ENCODE results near the gene ZNF70.

The ZNF70 gene

DNA sequence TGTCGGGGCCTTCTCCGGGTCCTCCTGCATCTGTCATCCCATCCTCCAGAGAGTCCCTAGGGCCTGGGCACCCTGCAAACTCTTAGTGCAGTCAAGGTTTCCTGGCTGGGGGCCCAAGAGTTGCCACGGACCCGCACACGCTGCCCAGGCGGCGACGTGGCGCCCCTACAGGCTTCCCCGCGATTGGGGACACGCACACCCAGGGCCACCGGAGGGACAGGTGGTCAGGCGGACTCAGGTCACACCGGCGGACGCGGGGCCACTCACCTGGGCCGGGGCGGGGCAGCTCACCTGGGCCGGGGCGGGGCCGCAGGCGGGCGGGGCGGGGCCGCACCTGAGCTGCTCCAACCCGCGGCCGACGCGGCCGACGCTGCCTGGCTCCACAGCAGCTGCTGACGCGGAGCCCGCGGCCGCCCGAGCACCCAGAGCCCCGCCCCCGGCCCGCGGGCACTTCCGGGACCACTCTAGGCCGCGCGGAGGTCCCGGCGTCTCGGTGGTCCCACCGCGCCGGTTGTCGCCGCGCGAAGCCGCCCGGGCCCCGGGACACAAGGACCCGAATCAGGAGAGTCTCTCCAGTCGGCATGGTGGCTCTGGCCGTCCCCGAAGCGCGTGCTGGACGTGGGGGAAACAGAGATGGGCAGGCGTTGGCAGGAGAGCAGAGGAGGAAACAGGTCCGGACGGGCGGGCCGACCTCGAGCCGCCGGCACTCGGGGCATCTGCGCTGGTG, at the start of gene ZNF70:
ZNF70 (minus strand) TSS at position 399 of the 727 bp plus-strand sequence. CDS start 5,972 bp downstream, outside the sequence.
- peak; percentile 95 for DNase-seq

DNA sequence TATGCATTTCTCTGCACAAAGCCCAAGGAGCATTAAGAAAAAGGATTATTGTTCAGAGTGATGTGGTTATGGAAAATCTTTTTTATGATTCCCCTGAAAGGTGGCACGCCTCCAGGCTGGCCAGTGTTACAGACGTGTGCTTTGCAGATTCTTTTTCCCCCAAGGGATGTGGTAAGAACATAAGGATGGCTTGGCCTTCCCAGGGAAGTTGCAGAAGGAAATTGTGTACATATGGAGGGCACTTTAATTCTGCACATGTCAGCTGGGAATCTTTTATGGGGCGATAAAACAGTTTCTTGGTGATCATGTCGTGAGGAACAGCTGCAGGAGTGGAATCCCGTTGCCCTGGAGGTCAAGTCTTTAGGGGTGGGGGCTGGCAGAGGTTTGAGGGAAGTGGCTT, 45.5 kb upstream of the ZNF70 start:
- DNase-seq: no peak

- DNase-seq: no peak
Measured at GRCh38 chr22:23793326-23793725, 42.4 kb upstream of the ZNF70 start.

DNA sequence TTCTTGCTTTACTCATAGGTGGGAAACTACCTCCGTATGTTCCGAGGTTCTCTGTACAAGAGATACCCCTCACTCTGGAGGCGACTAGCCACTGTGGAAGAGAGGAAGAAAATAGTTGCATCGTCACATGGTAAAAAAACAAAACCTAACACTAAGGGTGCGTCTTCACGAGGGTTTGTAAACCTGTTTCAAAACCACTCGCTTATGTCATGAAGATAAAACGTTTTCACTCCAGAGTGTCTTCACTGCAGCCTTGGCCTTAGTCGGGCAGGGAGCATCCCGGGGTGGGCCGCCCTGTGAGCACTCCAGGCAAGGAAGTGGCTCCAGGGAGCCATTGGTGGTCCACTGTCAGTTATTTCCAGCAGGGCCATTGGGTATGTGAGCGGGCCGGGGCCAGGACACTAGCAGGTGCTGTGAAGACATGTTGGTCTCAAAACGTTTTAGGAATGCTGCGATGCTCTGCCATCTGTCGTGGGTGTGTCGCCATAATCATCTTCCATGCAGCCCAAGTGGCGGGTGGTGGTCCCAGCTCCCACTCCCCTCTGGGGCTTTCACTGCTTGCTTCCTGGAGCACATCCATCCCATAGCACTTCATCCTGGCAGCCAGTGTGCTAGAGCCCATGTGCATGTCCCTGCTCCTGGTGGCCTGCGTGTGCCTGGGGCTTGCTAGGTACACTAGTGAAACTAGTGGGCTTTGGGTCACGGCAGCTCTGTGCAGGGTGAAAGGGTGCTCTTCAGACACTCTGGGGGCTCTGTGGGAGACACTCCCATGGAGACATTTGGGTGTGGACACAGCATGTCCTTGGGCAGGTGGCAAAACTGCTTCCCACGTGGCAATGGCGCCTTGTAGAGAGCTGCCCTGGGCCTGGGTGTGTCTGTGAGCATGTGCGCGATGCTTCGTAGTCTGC, 41.1 kb upstream of the ZNF70 start:
- no peak for DNase-seq

GRCh38 chr22:23790819-23791737, 40.2 kb upstream of the ZNF70 start:
- no peak for DNase-seq

- DNase-seq: no peak
Measured at GRCh38 chr22:23789638-23790037, 38.7 kb upstream of the ZNF70 start.

DNA sequence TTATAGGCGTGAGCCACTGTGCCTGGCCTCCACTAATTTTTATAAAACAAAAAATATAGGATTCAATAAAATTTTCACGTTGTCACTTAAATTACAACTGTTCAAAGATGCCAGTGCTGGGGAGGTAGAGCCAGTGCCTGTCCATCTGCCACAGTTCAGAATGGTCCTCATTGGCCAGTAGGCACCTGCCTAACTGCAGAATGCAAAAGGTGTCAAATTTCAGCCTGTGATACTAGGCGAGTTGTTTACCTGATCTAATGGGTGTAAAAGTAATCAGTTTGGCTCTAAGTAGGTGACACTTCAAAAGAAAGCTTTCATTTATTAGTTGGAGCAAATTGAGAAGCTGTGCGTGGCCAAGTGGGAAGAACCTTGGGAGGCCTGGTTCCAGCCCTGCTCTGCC, 38.2 kb upstream of the ZNF70 start:
- DNase-seq: no peak

DNA sequence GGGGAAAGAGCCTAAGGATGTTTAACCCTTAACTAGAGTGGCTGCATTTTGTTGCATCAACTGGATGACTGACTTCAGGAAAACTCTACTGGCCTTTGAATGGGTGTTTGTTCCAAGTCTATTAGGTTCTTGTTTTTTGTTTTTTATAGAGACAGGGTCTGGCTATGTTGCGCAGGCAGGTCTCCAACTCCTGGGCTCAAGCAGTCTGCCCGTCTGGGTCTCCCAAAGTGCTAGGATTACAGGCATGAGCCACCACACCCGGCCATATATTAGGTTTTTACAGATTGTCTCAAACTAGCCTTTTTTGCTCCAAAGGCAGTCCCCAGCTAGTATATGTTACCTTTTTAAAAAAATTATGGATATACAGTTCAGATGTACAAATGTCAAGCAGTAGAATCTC, 37.0 kb upstream of the ZNF70 start:
- DNase-seq: no peak

DNA sequence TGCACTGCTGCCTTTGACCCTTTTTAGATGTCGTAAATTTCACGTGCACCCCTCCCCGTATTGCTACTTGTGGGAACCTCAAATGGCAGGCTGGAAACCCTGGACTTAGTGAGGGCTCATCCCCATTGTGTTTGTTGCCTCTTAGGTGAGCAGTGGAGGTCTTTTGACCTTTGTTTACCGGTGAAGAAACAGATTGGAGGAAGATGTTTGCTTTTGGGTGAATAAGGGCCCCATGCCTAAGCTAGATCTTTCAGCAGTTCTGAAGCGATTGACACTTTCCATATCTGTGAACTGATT, 36.6 kb upstream of the ZNF70 start:
- no peak for DNase-seq

DNA sequence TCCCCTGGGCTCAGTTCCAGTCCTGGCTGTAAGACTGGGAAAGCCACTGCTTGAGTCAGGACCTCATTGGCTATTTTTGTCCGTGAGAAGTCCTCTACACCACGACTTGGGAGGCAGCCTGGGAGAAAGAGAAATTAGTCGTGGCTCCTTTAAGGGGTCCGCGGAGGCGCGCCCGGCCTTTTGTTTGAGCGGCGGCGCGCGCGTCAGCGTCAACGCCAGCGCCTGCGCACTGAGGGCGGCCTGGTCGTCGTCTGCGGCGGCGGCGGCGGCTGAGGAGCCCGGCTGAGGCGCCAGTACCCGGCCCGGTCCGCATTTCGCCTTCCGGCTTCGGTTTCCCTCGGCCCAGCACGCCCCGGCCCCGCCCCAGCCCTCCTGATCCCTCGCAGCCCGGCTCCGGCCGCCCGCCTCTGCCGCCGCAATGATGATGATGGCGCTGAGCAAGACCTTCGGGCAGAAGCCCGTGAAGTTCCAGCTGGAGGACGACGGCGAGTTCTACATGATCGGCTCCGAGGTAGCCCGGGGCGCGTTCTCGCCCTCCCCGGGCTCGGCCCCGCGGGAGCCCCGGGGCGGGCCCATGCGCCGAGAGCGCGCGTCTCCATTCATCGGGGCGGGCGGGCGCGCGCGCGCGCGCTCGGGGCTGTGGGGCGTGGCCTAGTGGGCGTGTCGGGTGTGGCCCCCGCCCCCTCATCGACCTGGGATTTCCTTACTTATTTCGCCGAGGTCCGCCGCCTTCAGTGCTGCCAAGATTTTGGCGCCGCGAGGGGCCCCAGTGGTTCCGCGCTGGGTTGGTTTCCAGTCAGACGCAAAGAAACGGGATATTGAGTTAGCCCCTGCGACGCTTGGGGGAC, 36.1 kb upstream of the ZNF70 start, which contains the start of gene SMARCB1:
SMARCB1 (plus strand) TSS at position 215 of the 848 bp plus-strand sequence; CDS start at position 419, 204 bp downstream.
- DNase-seq: peak; percentile 95

- DNase-seq: no peak
Measured at GRCh38 chr22:23786261-23786710, 35.4 kb upstream of the ZNF70 start.

DNA sequence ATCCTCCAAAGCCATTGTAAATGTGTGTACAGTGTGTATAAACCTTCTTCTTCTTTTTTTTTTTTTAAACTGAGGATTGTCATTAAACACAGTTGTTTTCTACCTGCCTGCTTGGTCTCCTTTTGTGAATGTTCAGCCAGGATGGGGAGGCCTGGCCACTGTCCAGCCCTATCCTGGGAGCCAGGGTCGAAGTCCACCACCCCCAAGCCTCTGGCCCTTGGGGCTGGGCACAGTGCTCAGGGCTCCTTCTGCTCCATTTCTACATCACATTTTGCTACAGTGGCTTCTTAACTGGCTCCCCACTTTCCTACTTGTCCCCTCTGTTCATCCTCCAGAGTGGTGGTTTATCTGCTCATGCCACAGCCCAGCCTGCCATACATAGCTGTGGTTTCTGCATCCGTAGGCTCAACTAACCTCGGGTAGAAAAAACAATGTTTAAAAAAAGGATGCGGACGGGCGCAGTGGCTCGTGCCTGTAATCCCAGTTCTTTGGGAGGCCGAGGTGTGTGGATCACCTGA, 33.4 kb upstream of the ZNF70 start:
- DNase-seq: peak; percentile 91

DNA sequence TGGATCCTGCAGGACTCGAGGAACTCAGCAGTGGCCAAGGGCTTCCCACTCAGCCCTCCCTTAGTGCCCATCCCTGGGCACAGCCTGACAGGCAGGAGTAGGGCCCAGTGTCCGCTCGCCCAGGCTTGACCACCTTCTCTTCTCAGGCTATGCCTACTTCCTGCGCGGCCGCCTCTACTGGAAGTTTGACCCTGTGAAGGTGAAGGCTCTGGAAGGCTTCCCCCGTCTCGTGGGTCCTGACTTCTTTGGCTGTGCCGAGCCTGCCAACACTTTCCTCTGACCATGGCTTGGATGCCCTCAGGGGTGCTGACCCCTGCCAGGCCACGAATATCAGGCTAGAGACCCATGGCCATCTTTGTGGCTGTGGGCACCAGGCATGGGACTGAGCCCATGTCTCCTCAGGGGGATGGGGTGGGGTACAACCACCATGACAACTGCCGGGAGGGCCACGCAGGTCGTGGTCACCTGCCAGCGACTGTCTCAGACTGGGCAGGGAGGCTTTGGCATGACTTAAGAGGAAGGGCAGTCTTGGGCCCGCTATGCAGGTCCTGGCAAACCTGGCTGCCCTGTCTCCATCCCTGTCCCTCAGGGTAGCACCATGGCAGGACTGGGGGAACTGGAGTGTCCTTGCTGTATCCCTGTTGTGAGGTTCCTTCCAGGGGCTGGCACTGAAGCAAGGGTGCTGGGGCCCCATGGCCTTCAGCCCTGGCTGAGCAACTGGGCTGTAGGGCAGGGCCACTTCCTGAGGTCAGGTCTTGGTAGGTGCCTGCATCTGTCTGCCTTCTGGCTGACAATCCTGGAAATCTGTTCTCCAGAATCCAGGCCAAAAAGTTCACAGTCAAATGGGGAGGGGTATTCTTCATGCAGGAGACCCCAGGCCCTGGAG, 32.6 kb upstream of the ZNF70 start:
- no peak for DNase-seq

DNA sequence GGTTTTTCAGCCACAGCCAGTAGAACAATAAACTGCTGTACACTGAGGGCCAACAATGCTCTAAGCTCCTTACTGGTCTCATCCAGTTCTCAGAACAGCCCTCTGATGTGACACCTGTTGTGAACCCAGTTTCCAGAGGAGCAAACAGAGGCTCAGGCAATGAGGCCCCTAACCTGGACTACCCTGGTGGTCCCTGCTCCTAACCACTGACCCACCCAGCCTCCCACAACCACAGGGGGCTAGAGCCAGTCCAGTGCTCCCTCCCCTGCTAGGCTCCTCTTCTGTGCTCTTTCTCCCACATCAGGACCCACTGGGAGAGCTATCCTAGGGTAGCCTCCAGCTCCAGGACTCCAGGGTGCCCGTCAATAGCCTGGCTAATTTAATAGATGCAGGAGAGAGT, 31.8 kb upstream of the ZNF70 start:
- DNase-seq: no peak

GRCh38 chr22:23782252-23782651, 31.3 kb upstream of the ZNF70 start:
- no peak for DNase-seq

GRCh38 chr22:23781511-23782183, 30.7 kb upstream of the ZNF70 start:
- DNase-seq: no peak

DNA sequence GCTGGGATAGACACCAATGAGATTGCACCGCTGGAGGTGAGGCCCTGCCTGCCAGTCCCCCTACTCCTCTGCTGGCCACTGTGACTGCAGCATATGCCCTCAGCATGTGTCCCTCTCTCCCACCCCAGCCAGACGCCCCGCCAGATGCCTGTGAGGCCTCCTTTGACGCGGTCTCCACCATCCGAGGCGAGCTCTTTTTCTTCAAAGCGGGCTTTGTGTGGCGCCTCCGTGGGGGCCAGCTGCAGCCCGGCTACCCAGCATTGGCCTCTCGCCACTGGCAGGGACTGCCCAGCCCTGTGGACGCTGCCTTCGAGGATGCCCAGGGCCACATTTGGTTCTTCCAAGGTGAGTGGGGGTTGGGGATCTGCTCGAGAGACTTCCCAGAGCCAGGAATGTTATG, 30.2 kb upstream of the ZNF70 start:
- no peak for DNase-seq

DNA sequence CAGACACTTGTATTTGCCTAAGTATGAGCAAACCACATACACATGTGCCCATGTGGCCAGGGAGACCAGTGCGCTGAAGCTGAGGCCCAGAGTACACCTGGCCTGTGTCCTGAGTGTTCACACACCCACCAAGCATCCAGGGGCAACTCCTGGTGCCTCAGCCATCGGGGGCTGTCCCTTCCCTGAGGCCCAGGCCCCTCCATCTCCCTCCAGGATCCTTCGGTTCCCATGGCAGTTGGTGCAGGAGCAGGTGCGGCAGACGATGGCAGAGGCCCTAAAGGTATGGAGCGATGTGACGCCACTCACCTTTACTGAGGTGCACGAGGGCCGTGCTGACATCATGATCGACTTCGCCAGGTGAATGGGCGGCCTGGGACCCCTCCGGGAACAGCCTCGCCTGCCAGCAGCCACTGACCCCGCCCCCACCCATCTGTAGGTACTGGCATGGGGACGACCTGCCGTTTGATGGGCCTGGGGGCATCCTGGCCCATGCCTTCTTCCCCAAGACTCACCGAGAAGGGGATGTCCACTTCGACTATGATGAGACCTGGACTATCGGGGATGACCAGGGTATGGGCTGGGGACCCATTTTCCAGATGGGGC, 29.3 kb upstream of the ZNF70 start:
- DNase-seq: no peak

DNA sequence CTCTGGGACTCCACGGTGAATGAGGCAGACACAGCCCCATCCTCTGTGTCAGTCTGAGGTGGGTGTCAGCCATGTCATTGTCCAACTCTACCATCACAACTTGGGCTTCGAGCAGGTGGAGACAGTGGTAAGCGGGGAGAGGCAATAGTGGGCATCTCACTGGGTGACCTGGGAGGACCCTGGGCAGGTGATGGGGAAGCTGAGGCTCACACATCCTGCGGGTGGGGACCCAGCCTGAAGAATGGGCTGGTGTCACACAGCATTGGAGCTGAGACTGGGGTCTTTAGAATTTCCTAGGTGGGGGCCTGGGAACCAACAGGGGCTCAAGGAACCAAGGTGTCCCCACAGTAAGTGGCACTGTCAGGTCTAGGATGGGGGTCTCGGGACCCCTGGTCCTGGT, 28.8 kb upstream of the ZNF70 start:
- DNase-seq: no peak

DNA sequence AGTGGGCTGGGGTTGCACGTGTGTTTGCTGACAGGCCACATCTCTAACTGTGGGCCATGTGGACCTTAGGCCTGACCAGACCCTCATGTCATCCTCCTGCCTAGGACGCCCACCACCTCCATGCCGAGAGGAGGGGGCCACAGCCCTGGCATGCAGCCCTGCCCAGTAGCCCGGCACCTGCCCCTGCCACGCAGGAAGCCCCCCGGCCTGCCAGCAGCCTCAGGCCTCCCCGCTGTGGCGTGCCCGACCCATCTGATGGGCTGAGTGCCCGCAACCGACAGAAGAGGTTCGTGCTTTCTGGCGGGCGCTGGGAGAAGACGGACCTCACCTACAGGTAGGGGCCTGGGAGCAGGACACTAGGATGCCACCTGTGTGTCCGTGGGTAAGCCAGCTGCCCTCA, 28.2 kb upstream of the ZNF70 start:
- DNase-seq: no peak

Data from hematopoietic multipotent progenitor cell treated with erythropoietin and hydrocortisone succinate and interleukin-3 and kit ligand, for 4 days (in vitro differentiated cells).